Left hindlimb (tissue), 1 donor: Measurements from ENCODE around the gene SENP8.

ENCODE experiments used
- DNase-seq: peaks from one replicate; pipeline ENCODE4 v3.0.0-alpha.2; 2018

The SENP8 gene

DNA sequence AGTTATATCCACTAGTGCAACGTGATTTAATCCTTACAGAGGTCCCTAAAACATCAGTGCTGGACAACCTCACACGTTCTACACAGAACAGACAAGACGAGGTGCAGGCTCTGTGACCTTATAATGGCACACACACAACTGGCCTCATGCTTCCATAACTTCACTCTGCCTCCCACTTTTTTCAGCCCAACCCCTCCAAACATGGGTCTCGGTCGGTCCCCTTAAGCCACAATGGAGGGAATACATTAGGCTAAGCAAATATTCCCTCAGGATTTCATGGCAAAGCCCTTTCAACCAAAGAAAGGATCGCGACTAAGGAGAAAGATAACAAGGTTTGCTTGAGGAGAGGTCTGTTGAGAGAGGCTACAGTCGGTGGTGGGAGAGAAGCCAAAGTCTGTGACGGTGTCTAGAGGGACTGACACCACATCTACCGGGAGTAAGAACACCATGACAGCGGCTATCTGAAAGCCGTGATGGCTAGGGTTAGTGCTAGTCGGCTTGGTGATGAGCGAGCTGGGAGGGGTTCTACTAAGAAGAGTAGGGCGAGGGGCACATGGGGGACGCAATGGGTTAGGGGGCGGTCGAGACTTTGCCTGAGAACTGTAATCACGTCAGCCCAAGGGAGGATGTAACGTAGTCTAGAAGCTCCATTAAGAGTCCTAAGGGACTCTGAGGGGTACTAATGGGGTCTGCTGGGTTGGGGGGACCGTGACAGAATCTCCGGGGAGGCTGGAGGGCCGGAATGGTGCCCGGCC lies 1.3 kb upstream of the SENP8 start:
- peak; percentile 59 for DNase-seq

DNA sequence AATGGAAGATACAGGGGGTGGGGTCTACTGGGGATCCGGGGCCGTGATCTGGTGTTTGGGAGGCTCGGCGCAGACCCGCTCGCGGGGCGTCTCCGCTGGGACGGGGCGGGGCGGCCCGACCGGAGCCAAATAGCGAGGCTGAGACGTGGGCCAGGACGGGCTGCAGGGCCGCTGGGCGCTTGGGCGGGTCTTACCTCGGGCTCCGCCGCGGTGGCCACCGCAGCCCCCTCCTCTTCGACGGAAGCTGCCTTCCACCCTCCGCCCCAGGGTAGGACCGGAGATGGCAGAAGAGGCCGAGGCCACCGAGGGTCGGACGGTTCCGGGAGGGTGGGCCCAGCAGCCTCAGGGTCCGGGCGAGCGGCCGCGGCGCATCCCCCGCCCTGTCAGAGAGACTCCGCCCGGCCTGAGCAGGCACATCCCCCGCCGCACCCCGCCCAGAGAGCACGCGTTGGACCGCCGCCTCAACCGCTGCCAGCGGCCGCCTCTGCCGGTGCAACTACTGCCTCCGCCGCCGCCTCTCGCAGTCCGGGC lies 652 bp upstream of the SENP8 start:
- peak; percentile 88 for DNase-seq

DNA sequence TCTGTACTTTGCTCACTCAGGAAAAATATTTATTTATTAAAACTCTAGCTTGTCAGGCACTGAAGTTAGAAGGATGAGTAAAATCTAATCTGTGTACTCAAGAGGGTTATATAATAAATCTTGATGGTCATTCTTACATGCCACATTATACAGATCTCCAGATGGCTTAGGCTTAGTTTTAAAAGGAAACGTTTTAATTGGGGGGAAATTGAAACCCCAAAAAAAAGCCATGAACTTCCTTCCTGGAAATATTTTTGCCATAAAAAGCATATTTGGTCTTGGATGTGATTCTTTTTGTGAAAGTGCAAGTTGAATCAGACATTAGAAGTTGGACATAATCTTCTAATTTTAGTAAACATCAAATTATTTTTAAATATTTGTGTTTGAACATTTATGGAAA lies 6.0 kb downstream of the SENP8 start:
- no peak for DNase-seq

DNA sequence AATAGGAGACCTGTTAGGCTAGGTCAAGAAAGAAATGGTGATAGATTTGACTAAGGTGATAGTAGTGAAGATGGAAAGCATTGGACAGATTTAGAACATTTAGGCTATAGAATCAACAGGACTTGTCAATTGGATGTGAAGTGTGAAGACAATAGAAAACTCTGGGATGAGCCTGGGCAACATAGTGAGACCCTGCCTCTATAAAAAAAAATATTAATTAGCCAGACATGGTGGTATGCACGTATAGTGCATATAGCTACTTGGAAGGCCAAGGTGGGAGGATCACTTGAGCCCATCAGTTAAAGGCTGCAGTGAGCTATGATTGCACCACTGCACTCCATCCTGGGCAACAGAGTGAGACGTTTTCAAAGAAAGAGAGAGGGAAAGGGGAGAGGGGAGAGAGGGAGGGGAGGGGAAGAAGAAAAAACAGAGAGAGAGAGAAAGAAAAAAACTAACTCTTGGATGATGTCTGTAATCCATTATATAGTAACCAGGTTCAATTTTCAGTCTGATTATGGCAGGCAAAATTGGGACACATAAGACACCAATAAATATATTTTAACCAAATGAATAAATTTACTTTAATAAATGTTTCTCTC lies 9.6 kb downstream of the SENP8 start:
- no peak for DNase-seq

DNA sequence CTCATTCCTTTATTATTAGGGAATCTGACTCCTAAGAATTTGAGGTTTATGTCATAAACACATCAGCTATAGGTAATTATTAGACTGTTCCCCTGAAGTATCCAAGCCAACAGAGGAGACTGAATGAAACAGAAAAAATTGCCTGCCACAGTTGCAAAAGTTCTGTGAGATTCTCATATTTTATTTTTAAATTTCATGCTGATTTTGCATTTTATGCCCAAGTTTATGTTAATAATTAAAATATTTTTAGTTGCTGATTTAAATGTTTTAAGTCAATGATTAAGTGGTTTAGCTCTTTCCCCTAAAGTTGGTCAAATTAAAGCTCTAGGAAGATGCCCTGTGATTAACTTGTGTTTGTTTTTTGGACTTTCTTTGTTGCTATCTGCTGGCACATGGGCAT lies 10.2 kb downstream of the SENP8 start:
- no peak for DNase-seq

DNA sequence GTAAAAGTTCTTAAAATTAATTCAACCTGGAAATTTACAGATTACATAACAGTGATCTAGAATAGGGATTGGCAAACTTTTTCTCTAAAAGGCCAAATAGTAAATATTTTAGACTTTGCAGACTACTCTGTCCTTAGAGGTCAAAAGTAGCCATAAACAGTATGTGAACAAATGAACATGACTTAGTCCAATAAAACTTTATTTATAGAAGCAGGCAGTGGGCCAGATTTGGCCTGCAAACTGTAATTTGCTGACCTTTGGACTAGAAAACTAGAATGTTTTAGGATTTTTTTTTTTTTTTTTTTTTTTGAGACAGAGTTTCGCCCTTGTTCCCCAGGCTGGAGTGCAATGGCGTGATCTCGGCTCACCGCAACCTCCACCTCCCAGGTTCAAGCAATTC lies 12.1 kb downstream of the SENP8 start:
- no peak for DNase-seq

DNA sequence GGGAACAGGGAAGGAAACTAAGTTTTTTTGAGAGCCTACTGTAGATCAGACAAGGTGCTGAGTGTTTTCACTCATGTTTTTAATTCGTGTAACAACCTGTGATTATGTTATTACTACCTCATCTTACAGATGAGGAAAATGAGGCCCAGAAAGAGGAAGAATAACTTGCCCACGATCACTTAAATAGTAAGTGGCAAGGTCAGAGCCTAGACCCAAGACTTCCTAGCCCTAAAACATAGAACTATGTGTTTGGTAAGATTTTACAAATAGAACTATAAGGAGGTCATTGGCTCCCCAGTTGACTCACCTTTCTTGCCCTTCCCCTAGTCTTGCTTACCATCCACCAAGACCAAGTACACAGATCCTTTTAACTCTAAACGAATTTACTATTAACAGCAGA lies 13.7 kb downstream of the SENP8 start:
- DNase-seq: no peak

DNA sequence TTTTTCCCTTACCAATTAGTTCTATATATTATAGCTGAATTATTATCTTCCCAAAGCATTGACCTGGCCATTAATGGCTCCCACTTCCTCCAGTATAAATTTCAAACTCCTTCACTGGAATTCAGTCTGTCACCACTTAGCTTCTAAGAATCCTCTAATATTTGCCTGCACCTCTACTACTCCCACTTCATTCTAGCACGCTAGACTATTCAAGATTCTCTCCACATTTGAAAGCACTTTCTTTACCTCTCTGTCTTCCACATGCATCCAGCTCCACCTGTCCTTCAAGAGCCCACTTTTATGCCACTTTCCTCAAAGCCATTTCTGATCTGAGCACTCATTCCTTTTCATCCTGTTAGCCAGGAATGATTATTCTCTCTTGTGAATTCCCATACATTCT lies 15.0 kb downstream of the SENP8 start:
- DNase-seq: no peak

DNA sequence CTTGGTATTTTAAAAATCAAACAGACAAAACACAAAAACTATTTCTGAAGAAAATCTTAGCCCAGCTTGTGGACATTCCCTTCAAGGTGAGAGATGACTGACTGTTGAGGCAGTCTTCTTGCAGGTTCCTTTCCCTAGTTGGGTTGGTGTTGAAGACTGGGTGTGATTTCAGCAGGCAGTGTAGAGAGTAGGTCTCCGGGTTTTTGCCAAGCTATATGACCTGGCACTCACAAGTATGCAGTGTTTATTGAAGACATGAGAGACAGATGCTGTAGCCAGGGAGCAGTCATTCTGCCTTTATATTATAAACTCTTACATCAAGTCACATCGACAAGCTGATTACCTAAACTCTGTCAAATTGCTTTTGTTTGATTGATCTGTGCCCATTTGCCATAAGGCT lies 17.5 kb downstream of the SENP8 start:
- DNase-seq: no peak

DNA sequence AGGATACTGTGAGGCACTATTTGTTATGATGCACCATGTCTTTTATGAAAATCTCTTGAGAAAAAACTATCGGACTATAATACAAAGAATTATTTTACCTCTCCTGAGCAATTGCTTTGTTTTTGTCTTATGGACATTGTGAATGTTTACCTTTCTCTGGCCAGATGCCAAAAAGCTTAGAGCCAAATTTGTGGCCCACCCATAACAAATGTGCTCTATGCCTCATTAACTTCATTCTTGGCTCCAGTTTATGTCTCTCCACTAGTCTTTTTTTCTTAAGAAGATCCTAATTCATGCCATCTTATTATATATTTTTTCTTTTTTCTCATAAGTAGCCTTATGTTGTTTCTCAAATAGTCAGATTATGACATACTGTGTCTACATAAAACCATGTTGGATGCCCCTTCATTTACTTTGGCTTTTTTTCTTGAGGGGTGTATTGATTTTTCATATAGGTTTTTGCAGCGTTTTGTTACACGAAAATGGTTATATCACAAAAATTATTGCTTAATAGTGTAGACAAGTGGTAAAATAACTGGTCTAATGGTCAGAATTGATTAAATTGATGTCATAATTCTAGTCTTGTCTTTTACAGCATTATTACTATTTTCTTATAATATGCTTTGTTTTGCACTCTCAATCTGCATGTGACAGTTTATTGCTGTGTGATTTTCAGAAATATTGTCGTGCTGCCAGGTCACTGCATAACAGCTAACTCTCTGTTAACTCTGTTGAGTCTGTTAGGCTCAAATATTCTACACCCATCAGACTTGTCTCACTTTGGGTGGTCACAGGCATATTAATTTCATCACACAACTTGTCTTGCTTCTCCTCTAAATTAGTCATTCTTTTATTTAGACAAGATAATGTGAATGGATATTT lies 18.2 kb downstream of the SENP8 start:
- no peak for DNase-seq

DNA sequence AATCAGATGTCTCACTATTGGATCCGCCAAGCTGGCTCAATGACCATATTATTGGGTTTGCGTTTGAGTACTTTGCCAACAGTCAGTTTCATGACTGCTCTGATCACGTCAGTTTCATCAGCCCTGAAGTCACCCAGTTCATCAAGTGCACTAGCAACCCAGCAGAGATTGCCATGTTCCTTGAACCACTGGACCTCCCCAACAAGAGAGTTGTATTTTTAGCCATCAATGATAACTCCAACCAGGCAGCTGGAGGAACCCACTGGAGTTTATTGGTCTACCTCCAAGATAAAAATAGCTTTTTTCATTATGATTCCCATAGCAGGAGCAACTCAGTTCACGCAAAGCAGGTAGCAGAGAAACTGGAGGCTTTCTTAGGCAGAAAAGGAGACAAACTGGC lies 21.5 kb downstream of the SENP8 start:
- DNase-seq: no peak

DNA sequence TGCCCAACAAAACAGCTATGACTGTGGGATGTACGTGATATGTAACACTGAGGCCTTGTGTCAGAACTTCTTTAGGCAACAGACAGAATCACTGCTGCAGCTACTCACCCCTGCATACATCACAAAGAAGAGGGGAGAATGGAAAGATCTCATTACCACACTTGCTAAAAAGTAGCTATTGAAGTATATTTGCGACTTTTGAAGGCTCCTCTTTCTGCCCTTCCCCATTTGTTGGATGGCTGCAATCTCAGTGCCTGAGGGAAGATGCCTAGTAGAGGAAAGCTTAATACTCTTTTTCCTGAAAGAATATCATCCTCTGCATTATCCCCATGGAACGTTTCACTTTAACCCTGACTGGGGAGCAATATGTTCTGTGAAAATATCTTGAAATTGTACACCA lies 21.9 kb downstream of the SENP8 start:
- DNase-seq: no peak

DNA sequence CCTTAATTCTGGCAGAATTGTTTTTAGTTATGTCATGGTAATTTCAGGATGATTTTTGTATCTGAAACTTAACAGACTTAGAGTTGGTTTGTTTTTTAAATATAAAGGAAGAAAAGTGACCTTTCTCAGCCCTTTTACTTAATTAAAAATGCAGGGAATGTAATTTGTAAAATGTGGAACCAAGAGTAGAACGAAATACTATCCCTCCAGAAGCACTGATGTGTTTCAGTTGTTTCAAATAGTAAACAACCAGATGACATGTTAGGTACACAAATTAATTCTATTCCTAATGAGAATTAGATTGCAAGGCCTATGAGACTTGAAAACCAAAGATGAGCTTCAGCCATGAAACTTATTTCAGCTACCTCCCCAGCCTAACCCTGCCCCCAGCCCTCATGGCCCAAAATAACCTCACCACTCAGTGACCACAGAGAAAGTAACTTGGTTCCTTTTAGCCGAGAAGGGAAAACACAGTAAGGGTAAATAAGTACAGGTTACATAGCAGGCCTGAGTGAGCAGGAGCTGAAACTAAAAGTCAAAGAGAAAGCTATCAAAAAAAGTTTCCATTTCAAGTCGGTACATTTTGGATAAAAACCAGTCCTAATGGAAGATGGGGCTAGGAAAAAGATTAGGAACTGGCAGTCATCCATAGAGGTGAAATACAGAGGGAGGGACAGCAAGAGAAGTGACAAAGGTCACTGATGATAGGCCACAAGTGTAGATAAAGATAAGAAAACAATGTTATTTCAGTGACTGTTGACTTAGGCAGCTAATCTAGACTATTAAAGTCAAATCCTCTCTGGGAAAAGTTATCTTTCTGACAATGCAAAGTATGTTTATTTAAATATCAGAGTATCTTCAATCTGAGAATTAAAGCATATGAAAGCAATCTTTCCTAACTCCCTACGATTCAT lies 23.2 kb downstream of the SENP8 start:
- no peak for DNase-seq

DNA sequence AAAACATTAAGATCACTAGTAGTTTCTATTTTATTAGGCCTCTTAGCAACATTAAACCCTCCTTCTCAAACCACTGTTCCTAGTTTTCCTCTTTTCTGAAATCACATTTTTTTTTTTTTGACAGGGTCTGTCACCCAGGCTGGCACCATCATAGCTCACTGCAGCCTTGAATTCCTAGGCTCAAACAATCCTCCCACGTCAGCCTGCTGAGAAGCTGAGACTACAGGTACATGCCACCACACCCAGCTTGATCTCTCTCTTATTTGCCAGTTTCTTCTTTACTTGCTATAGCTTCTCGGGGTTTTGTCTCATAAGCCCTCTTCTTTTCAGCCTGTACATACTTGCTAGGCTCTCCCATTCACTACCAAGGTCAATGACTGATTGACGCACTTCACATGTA lies 28.0 kb downstream of the SENP8 start:
- no peak for DNase-seq

DNA sequence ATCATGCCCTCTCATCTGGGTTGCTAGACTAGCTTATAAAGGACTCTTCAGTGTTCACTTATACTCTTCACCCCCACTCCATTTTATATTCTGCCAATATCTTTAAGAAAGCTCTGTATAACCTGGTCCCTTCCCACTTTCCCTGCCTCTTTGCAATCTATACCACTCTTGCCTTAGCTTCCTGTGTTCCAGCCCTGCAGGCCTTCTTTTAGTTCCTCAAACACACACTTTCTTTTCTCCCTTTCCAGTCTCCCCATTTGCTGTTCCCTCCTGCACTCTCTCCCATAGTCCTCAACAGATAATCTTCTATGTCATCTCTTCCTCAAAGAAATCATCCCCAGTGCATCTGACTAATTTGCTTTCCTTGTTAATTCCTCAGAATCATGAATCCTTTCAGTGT lies 28.7 kb downstream of the SENP8 start:
- DNase-seq: no peak

DNA sequence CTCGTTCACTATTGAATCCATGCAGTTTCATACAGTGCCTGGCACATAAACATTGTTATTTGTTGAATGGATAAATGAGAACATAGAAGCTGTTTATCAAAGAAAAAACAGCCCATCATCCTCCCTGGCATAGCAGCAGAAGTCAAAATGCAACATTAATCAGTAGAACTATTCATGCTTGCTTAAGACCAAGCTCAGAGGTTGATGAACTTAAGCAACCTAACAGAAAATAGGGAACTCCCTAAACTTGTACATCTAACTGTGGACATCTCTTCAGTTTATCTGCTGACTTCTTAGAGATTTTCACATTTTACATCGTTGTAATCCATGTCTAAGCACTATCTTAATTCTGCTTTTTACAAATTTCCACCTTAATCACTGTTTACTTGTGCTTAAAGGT lies 29.2 kb downstream of the SENP8 start:
- DNase-seq: no peak

DNA sequence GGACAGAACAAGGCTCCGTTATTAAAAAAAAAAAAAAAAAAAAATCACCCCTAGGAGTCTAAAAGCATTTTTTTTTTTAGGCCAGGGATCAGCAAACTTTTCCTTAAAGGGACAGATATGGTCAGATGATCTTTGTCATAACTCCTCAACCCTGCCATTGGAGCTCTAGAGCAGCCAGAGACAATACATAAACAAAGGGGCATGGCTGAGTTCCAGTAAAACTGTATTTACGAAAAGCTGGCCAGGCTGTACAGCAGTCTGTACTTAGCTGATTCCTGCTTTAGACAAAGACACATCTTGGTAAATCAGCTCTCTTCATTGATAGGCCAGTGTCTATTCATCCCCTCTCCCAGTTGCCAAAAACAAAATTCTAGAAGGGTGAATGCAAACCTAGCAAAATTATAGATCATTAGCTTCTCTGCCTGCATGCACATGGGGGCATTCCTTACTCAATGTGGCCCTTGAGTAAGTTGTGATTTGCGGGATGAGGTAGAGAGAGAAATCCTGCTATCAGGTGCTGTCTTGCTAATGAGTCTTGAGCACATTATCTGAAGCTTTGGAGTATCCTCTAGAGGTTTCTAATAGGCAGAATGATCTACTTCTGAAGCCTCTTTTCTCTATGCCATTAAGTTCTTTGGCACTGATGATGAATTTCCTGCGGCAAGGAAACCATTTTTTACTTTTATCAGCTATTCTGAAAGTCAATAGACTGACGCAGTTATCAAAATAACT lies 35.2 kb downstream of the SENP8 start:
- no peak for DNase-seq

DNA sequence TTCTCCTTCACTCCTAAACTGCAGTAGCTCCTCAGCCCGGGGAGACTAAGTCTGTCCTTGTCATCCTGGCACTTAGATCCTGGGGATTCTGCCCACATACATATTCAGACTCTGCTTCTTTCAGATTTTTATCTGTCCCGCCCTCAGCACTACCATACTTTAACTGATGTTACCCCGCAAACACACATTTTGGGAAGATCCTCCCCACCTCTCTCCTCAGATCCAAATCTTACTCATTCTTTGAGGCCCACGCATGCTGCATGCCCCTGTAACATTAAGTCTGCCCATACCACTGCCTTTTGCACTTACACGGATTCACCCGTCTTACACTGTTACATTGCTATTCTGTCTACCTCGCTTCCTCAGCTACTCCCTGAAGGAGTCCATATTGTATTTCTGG lies 36.1 kb downstream of the SENP8 start:
- no peak for DNase-seq

DNA sequence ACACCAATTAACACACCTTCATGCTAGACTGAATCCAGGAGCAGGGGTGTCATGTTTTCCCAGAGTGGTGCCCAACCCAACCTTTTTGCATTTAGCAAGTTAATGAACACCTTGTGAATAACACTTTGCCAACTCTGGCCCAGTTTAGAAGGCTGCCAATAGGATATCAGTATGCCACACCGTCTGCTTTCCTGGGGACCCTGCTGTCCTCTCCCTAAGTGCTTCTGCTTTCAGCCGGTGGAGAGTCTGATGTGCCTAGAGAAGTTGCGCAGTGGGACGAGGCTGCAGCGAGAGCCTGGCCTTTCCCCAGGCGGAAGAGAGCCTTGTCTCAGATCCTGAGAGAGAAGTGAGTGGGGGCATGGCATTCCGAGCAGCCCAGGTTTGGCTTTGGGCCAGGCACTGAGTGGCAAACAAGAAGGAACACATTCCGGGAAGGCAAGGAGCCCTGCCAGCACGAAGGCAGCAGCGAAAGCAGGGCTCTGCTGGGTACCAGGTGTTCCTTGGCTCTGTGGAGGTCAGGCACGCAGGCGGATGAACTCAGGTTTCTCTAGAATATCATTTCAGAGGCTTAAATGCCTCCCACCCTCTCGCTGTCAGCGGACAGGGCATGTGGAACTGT lies 36.9 kb downstream of the SENP8 start:
- DNase-seq: peak; percentile 70

DNA sequence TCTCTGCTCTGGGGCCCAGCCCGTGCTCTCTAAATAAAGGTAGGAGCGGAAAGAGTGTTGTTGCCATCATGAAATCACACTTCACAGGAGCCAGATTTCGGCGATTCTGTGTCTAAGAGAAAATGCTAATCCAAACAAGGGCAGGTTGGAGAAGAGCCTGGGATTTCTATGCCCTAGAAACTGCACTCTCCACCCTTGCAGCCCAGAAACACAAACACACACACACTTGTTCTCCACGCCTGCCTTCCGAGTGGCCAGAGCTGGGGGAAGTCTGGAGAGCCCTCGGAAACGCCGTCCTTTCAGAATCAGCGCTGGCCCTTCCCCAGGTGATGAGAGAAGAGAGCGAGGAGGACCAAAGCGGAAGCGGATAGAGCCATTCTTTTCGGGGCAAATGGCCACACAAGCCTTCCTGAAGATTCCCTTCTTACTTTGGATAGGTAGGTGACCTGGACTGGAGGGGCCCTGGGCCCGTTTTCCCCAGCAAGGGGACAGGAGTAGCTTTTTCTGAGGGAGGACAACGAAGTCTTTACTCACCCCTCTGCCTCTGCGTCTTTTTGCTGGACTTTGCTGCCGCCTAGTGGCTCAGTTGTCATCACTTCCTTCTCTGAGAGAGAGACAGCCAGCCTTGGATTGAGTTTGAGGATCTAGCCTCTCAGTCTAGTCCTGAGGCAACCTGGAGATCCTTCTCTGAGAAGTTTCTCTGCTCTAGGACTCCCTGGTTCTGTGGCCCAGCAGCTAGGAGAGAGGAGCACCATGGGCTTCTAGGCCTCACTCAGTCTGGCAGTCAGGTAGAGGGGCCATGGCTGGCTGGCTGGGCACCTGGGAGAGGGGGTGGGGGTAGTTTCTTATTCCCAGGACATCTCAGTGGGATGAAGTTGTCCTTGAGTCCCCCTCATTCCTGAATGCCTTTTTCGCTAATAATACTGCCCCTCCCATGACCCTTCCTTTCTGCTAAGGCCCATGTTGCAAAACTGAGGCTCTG lies 37.7 kb downstream of the SENP8 start:
- DNase-seq: peak; percentile 87
